ENCODE results near the gene MYL4. TPM values are rescaled to one million over a fixed set of nuclear protein-coding genes. Genes with fewer than 3 reads are reported as not detected.
"Not testable (repeated sequence)": the region's sequence is repeated elsewhere in the genome, so short reads cannot be mapped to it uniquely, and the experiment has no call there.

Gene MYL4
- total RNA-seq, 1 donor from 2014 or later, result 1.1 TPM

DNA sequence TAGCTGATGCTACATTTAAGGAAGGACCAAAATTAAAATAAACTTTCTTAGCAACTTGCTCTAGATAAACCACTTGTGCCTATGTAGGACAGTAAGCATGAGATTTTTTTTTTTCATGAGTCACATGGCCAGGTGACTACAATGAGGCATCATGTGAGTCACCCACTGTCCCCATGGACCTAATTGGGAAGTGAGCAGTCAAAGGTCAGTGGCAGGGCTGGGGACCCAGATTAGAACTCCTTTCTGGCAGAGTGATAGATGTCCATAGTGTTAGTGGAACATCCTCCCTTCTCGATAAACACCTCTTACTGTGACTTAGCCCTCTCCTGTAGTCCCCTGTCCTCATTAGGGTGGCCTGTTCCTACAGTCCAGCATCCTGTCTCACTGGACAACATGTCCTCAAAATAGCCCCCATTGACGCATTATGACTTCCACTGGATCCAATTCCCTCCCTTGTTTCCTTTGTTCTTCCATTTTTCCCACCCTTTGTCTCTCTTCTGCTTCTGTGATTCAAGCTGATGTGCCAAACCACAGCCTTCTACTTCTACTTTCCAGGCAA is 56.9 kb downstream of the MYL4 start:
- Mint-ChIP-seq H3K36me3 (no peaks in the 10 kb centered on the region), H3K4me3 (no peak overlapping the region), H3K4me1 (no peaks in the 10 kb centered on the region), H3K27me3 (ENCODE audit: low read depth) (no peaks in the 10 kb centered on the region), H3K9me3 (peaks cover 7% of the 10 kb centered on the region), H3K27ac (no peak overlapping the region)
- DNase-seq (ENCODE audit: low spot score in 2 of 2, unreplicated experiment in 2 of 2), result no peak
- TF ChIP-seq, protein P1, sequence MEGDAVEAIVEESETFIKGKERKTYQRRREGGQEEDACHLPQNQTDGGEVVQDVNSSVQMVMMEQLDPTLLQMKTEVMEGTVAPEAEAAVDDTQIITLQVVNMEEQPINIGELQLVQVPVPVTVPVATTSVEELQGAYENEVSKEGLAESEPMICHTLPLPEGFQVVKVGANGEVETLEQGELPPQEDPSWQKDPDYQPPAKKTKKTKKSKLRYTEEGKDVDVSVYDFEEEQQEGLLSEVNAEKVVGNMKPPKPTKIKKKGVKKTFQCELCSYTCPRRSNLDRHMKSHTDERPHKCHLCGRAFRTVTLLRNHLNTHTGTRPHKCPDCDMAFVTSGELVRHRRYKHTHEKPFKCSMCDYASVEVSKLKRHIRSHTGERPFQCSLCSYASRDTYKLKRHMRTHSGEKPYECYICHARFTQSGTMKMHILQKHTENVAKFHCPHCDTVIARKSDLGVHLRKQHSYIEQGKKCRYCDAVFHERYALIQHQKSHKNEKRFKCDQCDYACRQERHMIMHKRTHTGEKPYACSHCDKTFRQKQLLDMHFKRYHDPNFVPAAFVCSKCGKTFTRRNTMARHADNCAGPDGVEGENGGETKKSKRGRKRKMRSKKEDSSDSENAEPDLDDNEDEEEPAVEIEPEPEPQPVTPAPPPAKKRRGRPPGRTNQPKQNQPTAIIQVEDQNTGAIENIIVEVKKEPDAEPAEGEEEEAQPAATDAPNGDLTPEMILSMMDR (IDR thresholded peaks at IDR 0.05; ENCODE audit: unreplicated experiment), result no peak

DNA sequence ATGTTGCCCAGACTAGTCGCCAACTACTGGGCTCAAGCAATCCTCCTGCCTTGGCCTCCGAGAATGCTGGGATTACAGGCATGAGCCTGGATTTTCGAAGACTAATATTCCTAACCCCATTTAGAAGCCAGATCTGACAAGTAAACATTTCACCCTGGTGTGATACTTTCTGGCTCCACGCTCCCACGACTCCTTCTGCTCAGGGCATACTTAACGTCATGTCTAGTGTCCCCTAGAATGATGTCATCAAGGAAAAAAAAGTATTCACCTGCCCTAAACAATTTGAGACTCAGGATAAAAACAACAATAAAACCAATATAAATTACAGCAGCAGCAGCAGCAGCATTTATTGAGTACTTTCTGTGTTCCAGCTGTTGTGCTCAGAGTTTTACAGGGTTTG is 57.6 kb downstream of the MYL4 start:
- H3K9me3 Mint-ChIP-seq, result peaks cover 7% of the 10 kb centered on the region
- TF ChIP-seq, protein P1 (IDR thresholded peaks at IDR 0.05; ENCODE audit: unreplicated experiment), result no peak
- H3K4me3 Mint-ChIP-seq, result no peak overlapping the region
- no peaks in the 10 kb centered on the region for H3K27me3 Mint-ChIP-seq (ENCODE audit: low read depth)
- no peak for DNase-seq (ENCODE audit: low spot score in 2 of 2, unreplicated experiment in 2 of 2)
- H3K36me3 Mint-ChIP-seq, result no peaks in the 10 kb centered on the region
- H3K4me1 Mint-ChIP-seq, result no peaks in the 10 kb centered on the region
- no peak overlapping the region for H3K27ac Mint-ChIP-seq

DNA sequence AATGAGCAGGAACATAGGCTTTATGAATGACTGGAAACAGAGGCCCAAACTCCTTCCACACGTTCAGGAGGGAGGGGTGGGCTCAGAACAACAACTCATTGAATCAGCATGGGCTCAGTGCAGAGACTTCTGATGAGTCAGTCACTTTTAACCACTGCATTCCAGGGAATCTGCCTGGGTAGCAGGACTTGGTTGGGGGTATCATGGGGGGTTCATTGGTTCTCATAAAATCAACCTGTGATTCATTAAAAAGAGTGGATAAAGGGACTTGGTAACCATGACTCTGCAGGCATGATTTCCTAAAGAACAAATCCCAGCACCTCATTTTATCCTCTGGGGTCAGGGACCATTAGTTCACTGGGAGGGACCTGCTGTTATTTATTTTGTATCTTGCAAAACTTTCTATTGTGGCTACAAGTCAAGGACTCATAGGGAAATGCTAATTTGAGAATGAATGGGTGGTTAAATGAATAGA is 58.2 kb downstream of the MYL4 start:
- H3K9me3 Mint-ChIP-seq, result peaks cover 7% of the 10 kb centered on the region
- H3K27ac Mint-ChIP-seq, result no peak overlapping the region
- TF ChIP-seq, protein P1 (IDR thresholded peaks at IDR 0.05; ENCODE audit: unreplicated experiment), result no peak
- H3K36me3 Mint-ChIP-seq, result no peaks in the 10 kb centered on the region
- H3K27me3 Mint-ChIP-seq (ENCODE audit: low read depth), result no peaks in the 10 kb centered on the region
- no peaks in the 10 kb centered on the region for H3K4me1 Mint-ChIP-seq
- no peak overlapping the region for H3K4me3 Mint-ChIP-seq
- no peak for DNase-seq (ENCODE audit: low spot score in 2 of 2, unreplicated experiment in 2 of 2)

DNA sequence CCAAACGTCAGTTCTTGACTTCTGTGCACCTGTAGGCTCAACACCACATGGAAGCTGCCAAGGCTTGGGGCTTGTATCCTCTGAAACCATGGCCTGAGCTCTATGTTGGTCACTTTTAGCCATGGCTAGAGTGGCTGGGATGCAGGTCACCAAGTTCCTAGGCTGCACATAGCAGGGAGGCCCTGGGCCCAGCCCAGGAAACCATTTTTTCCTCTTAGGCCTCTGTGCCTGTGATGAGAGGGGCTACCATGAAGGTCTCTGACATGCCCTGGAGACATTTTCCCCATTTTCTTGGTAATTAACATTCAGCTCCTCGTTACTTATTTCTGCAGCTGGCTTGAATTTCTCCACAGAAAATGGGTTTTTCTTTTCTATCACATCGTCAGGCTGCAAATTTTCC is 59.8 kb downstream of the MYL4 start:
- not testable (repeated sequence) for H3K27me3 Mint-ChIP-seq (ENCODE audit: low read depth); DNase-seq (ENCODE audit: low spot score in 2 of 2, unreplicated experiment in 2 of 2); H3K27ac Mint-ChIP-seq

DNA sequence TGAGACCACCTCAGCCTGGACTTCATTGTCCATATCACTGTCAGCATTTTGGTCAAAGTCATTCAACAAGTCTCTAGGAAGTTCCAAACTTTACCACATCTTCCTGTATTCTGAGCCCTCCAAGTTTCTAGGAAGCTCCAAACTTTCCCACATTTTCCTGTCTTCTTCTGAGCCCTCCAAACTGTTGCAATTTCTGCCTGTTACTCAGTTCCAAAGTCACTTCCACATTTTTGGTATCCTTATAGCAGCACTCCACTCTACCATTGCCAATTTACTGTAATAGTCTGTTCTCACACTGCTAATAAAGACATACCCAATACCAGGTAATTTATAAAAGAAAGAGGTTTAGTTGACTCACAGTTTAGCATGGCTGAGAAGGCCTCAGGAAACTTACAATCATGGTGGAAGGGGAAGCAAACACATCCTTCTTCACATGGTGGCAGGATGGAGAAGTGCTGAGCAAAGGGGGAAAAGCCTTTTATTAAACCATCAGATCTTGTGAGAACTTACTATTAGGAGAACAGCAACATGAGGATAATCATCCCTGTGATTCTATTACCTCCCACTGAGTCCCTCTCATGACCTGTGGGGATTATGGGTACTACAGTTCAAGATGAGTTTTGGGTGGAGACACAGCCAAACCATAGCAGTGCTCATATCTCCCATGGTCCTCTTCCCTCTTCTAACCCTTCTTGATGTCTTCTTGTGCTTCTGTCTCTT is 60.6 kb downstream of the MYL4 start:
- not testable (repeated sequence) for H3K9me3 Mint-ChIP-seq, H3K27ac Mint-ChIP-seq, H3K36me3 Mint-ChIP-seq

More for the DNA sequence above, 59.8 kb downstream of the MYL4 start:
- H3K9me3 Mint-ChIP-seq, H3K4me1 Mint-ChIP-seq, H3K36me3 Mint-ChIP-seq, H3K4me3 Mint-ChIP-seq: not testable (repeated sequence)

DNA sequence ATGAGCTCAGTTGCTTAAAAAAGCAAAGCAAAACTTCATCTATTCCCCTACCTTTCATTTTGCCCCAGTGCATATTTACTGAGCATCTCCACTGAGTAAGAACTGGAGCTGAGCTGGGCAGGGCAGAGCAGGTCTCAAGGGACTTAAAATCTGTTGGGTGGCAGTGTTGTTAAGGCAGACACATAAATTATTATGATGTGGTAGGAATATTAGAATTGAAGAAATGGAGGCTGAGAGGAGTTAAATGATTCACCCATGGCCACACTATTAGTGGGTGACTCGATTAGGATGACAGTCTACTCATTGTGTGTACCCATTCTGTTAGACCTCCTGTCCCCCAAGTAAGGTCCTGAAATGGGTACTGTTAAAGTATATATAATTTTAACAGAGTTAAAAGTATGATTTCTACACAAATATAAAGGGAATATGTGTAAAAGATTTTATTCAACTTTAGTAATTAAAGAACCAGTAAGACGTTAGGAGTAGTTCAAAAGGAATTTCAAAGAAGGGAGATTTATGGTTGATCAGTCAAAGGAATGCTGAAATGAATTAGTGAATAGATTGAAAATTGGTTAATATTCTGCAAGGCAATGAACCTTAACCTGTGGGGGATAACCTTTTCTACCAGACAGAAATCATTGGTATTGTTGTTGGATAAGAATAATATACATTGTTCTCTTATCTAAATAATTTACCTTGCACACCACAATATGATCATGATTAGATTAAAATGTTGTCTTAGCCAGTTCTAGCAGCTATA is 62.0 kb downstream of the MYL4 start:
- TF ChIP-seq, protein P1 (IDR thresholded peaks at IDR 0.05; ENCODE audit: unreplicated experiment), result no peak
- H3K9me3 Mint-ChIP-seq, result peaks cover 7% of the 10 kb centered on the region
- no peaks in the 10 kb centered on the region for H3K36me3 Mint-ChIP-seq
- H3K4me3 Mint-ChIP-seq, result no peak overlapping the region
- DNase-seq (ENCODE audit: low spot score in 2 of 2, unreplicated experiment in 2 of 2), result no peak
- no peak overlapping the region for H3K27ac Mint-ChIP-seq
- H3K27me3 Mint-ChIP-seq (ENCODE audit: low read depth), result no peaks in the 10 kb centered on the region
- peaks cover 16% of the 10 kb centered on the region for H3K4me1 Mint-ChIP-seq

More for the DNA sequence above, 60.6 kb downstream of the MYL4 start:
- H3K4me1 Mint-ChIP-seq; DNase-seq (ENCODE audit: low spot score in 2 of 2, unreplicated experiment in 2 of 2); H3K27me3 Mint-ChIP-seq (ENCODE audit: low read depth); H3K4me3 Mint-ChIP-seq: not testable (repeated sequence)
